Erythroblast (primary cell): ENCODE results near the gene LDLRAD4.
A peak's percentile ranks its signal among the peaks of the same experiment; 100 is the strongest.

Experiments used
- DNase-seq, 2 experiments: peaks; one replicate each; lab custom pipeline; 2025; lab: John Stamatoyannopoulos, UW
- GATA1 ChIP-seq: IDR thresholded peaks from 2 replicates; pipeline ENCODE4 v1.6.1; 2011; ENCODE audit warnings: low read depth, mild to moderate bottlenecking, control low read depth, low read length, moderate library complexity
- POLR2A ChIP-seq: IDR thresholded peaks from 2 replicates; pipeline ENCODE4 v1.6.1; 2011; ENCODE audit warnings: mild to moderate bottlenecking, low read length

LDLRAD4 gene

GRCh38 chr18:13542520-13542847 lies 323.9 kb downstream of the LDLRAD4 start:
- TF ChIP-seq POLR2A (no peak), GATA1 (no peak)
- DNase-seq = no peak

GRCh38 chr18:13543144-13543543 lies 324.6 kb downstream of the LDLRAD4 start:
- no peak for DNase-seq
- TF ChIP-seq GATA1 = no peak
- TF ChIP-seq POLR2A = no peak

- no peak for DNase-seq
- TF ChIP-seq GATA1 (no peak), POLR2A (no peak)
Measured at GRCh38 chr18:13543811-13544732, 325.5 kb downstream of the LDLRAD4 start.

- TF ChIP-seq POLR2A = no peak
- no peak for DNase-seq
Measured at GRCh38 chr18:13544953-13545352, 326.4 kb downstream of the LDLRAD4 start.

- no peak for DNase-seq
- no peak for TF ChIP-seq GATA1
- TF ChIP-seq POLR2A = no peak
Measured at GRCh38 chr18:13545514-13545913, 327.0 kb downstream of the LDLRAD4 start.

GRCh38 chr18:13545955-13546354 lies 327.4 kb downstream of the LDLRAD4 start:
- no peak for DNase-seq
- TF ChIP-seq GATA1 (no peak), POLR2A (no peak)

- TF ChIP-seq GATA1 (no peak), POLR2A (no peak)
- DNase-seq = no peak
Measured at GRCh38 chr18:13546638-13547037, 328.1 kb downstream of the LDLRAD4 start.

GRCh38 chr18:13547347-13547746 lies 328.8 kb downstream of the LDLRAD4 start:
- no peak for TF ChIP-seq POLR2A
- no peak for TF ChIP-seq GATA1
- DNase-seq = no peak

- peak; percentile 41 to 42 for DNase-seq
- TF ChIP-seq POLR2A = no peak
- no peak for TF ChIP-seq GATA1
Measured at GRCh38 chr18:13548106-13548819, 329.7 kb downstream of the LDLRAD4 start.

GRCh38 chr18:13548966-13549879 lies 330.7 kb downstream of the LDLRAD4 start:
- DNase-seq = no peak
- TF ChIP-seq GATA1 (no peak), POLR2A (no peak)

GRCh38 chr18:13549880-13550232 lies 331.3 kb downstream of the LDLRAD4 start:
- no peak for TF ChIP-seq GATA1
- no peak for TF ChIP-seq POLR2A
- no peak for DNase-seq

GRCh38 chr18:13550418-13551304 lies 332.1 kb downstream of the LDLRAD4 start:
- TF ChIP-seq GATA1 (no peak), POLR2A (no peak)
- no peak for DNase-seq

GRCh38 chr18:13551305-13551603 lies 332.7 kb downstream of the LDLRAD4 start:
- no peak for DNase-seq
- TF ChIP-seq POLR2A = no peak
- no peak for TF ChIP-seq GATA1
